Ascending aorta (tissue), 2 donors: ENCODE measurements around the gene NNT. TPM values are rescaled to one million over a fixed set of nuclear protein-coding genes. Genes with fewer than 3 reads are reported as not detected.

Experiments used
- DNase-seq, 2 donors: peaks; one replicate each; pipeline ENCODE4 v3.0.0-alpha.2; 2019; ENCODE audit warnings: low spot score in 2 of 2
- H3K27ac ChIP-seq, 2 donors: fragments of 200-600 bp; sonication (generic); one replicate each; pipeline ENCODE4 v1.5.1; 2016 to 2017; ENCODE audit warnings: mild to moderate bottlenecking in 1 of 2
- H3K27me3 ChIP-seq: fragments of 200-600 bp; sonication (generic); one replicate; pipeline ENCODE4 v1.5.1; 2017
- H3K36me3 ChIP-seq, 2 donors: fragments of 200-600 bp; sonication (generic); one replicate each; pipeline ENCODE4 v1.5.1; 2016
- H3K4me1 ChIP-seq, 2 donors: fragments of 200-600 bp; sonication (generic); one replicate each; pipeline ENCODE4 v1.5.1; 2016 to 2017; ENCODE audit warnings: mild to moderate bottlenecking in 1 of 2
- H3K4me3 ChIP-seq, 2 donors: fragments of 200-600 bp; sonication (generic); one replicate each; pipeline ENCODE4 v1.5.1; 2016 to 2017; ENCODE audit warnings: mild to moderate bottlenecking in 1 of 2
- H3K9me3 ChIP-seq, 2 donors: fragments of 200-600 bp; sonication (generic); one replicate each; pipeline ENCODE4 v1.5.1; 2016
- intact Hi-C: fragments of 100-400 bp; cut with DNase I; formaldehyde crosslinking; loops from one replicate; pipeline ENCODE4 v1.15.1; 2023
- total RNA-seq: library from RNA; depleted of rRNA; stranded (reverse); fragments of >200 nt; gene quantifications from one replicate; pipeline ENCODE4 v1.1.0, GENCODE V29; 2016
- TF ChIP-seq, protein P1 (sequence below), 3 experiments: fragments of 200-600 bp in 2 of 3; fragments of 450-650 bp in 1 of 3; sonication (generic) in 2 of 3; IDR thresholded peaks; one replicate each; pipeline ENCODE4 v1.5.1; 2016 to 2019; ENCODE audit warnings: antibody characterized with exemption in 3 of 3, mild to moderate bottlenecking in 1 of 3, moderate library complexity in 1 of 3

The NNT gene
- total RNA-seq, 1 donor from 2014 or later: 13.3 TPM

DNA sequence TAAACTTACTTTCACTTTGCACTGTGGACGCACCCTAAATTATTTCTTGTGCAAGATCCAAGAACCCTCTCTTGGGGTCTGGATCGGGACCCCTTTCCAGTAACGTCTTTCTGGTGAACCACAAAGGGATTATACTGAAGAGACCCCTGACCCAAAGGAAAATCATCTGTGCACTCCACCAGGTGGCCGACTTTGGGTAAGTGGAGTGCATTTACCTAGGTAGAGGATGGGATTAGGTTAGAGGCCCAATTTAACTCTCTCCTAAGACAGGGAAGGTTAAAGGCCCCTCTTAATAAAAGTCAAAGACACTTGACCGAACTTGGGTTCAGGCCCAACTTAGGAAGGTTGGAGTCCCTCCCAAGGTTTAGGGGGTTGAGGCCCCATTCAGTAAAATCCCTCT, 37.9 kb upstream of the NNT start:
- Histone ChIP-seq H3K4me3 (no peak overlapping the region), H3K27me3 (no peaks in the 10 kb centered on the region), H3K27ac (no peak overlapping the region), H3K9me3 (no peaks in the 10 kb centered on the region), H3K36me3 (no peaks in the 10 kb centered on the region), H3K4me1 (peaks cover 0 to 8% of the 10 kb centered on the region in 2 donors)
- no peak for DNase-seq
- TF ChIP-seq, protein P1, sequence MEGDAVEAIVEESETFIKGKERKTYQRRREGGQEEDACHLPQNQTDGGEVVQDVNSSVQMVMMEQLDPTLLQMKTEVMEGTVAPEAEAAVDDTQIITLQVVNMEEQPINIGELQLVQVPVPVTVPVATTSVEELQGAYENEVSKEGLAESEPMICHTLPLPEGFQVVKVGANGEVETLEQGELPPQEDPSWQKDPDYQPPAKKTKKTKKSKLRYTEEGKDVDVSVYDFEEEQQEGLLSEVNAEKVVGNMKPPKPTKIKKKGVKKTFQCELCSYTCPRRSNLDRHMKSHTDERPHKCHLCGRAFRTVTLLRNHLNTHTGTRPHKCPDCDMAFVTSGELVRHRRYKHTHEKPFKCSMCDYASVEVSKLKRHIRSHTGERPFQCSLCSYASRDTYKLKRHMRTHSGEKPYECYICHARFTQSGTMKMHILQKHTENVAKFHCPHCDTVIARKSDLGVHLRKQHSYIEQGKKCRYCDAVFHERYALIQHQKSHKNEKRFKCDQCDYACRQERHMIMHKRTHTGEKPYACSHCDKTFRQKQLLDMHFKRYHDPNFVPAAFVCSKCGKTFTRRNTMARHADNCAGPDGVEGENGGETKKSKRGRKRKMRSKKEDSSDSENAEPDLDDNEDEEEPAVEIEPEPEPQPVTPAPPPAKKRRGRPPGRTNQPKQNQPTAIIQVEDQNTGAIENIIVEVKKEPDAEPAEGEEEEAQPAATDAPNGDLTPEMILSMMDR (IDR thresholded peaks at IDR 0.05): no peak
- intact Hi-C loops: no loop called here

DNA sequence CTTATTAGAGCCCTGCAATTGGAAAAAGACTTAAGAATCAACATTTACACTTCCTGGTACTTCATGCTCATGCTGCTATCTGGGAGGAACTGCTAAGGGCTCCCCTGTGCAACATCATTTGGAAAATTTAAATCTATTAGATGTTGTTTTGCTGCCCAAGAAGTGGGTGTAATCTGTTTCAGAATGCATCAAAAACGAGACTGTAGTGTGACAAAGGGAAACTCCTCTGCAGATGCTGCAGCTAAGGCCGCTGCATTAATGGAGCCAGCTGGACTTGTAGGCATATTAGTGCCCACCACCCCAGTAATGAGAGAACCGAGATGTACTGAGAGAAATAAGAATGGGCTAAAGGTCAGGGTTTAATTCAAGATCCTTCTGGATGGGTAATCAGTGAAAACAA, 35.0 kb upstream of the NNT start:
- H3K9me3 ChIP-seq: no peaks in the 10 kb centered on the region
- H3K27ac ChIP-seq: no peak overlapping the region
- no peak for DNase-seq
- intact Hi-C loops: no loop called here
- TF ChIP-seq, protein P1 (IDR thresholded peaks at IDR 0.05): no peak
- H3K27me3 ChIP-seq: no peaks in the 10 kb centered on the region
- H3K4me1 ChIP-seq: peaks cover 0 to 14% of the 10 kb centered on the region in 2 donors
- no peaks in the 10 kb centered on the region for H3K36me3 ChIP-seq
- no peak overlapping the region for H3K4me3 ChIP-seq

DNA sequence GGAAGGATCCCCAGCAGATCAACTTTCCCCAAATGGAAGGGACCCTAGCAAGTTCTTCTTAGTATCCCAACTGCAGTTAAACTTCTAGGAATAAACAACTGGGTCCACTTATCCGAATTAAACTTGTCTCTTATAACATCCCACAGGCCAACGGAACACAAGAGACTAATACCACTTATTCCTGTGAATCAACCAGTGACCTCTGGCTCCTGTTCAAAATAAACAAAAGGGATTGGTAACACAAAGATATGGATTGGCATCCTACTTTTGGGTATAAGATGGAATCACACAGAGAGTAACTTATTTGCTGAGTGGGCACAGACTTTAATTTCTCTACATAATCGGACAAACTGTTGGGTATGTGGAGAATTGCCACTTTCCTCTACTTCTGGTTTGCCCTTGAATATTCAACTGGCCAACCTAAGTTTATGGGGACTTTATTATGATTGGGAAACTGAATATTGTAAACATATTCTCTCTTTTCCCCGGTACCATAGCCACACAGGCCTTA, 33.7 kb upstream of the NNT start:
- Histone ChIP-seq H3K27me3 (no peaks in the 10 kb centered on the region), H3K27ac (no peak overlapping the region), H3K9me3 (no peaks in the 10 kb centered on the region), H3K4me1 (peaks cover 0 to 7% of the 10 kb centered on the region in 2 donors), H3K36me3 (no peaks in the 10 kb centered on the region), H3K4me3 (no peak overlapping the region)
- intact Hi-C loops: no loop called here
- DNase-seq: no peak
- TF ChIP-seq, protein P1 (IDR thresholded peaks at IDR 0.05): no peak

DNA sequence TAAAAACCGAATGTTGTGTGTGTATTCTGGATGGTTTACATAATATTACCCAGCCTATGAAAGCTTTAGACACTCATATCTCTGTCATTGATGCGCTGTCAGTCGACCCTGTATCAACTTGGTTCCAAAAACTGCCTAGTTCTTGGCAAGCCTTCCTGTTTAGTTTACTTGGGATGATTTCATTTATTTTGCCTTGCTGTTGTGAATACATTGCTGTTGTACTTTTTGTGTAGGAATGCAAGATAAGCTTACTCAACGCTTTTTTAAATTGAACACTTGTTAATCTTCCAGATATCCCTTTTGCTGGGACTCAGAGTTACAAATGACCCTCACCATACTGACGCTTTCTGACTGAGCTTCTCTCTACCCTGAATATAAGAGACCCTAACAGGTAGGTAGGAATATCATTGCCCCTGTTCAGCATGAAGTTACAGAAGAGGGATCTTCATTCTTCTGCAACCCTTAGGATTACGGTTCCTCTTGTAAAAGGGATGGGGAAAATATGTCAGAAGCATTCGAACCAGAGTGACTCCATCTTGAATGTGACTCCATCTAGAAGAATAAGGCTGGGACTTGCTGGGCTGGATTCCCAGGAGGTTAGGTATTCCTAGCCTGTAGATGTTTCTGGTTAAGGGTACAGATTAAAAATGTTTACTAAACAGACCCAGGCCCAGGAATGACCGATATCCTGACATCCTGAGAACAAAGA, 32.4 kb upstream of the NNT start:
- H3K36me3 ChIP-seq: peaks cover 0 to 5% of the 10 kb centered on the region in 2 donors
- no peaks in the 10 kb centered on the region for H3K9me3 ChIP-seq
- peaks cover 0 to 7% of the 10 kb centered on the region in 2 donors for H3K4me1 ChIP-seq
- H3K27me3 ChIP-seq: no peaks in the 10 kb centered on the region
- intact Hi-C loops: no loop called here
- no peak for DNase-seq
- TF ChIP-seq, protein P1 (IDR thresholded peaks at IDR 0.05): no peak
- H3K4me3 ChIP-seq: peak overlapping the region; percentile 43 to 60
- H3K27ac ChIP-seq: peak overlapping the region; percentile 58 to 68

DNA sequence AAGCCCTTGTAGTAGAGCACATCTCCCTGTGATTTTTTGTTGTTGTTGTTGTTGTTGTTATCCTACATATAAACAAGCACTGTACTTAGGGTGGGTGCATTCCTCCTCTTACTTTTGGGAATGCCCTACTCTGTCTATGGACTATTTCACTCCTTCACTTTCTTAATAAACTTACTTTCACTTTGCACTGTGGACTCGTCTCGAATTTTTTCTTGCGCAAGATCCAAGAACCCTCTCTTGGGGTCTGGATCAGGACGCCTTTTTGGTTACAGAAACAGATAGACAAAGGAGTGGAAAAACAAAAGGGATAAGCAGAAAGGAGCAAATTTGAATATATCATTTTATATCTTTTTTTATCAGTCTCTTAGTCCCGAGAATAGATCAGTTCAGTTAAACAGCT, 31.7 kb upstream of the NNT start:
- Histone ChIP-seq H3K27ac (peak overlapping the region; percentile 58 to 68), H3K4me1 (peaks cover 0 to 7% of the 10 kb centered on the region in 2 donors), H3K4me3 (peak overlapping the region; percentile 43 to 60), H3K36me3 (peaks cover 0 to 6% of the 10 kb centered on the region in 2 donors), H3K27me3 (no peaks in the 10 kb centered on the region), H3K9me3 (no peaks in the 10 kb centered on the region)
- TF ChIP-seq, protein P1 (IDR thresholded peaks at IDR 0.05): no peak
- no peak for DNase-seq
- intact Hi-C loops: no loop called here
